HG03558 (cell line): Measurements from ENCODE around the gene UPK3BL1.
"Not testable (repeated sequence)": the region's sequence is repeated elsewhere in the genome, so short reads cannot be mapped to it uniquely, and the experiment has no call there.

Experiments
- ATAC-seq: cut with Tn5 transposase; IDR thresholded peaks from one replicate; pipeline ENCODE4 v1.9.1; 2021; ENCODE audit warnings: moderate number of reproducible peaks; ENCODE audit not compliant: unreplicated experiment; ENCODE audit errors: extremely low read depth

Gene UPK3BL1

GRCh38 chr7:102630622-102631021 lies 12.0 kb downstream of the UPK3BL1 start:
- not testable (repeated sequence) for ATAC-seq

- ATAC-seq, result not testable (repeated sequence)
Measured at GRCh38 chr7:102627271-102627904, 15.2 kb downstream of the UPK3BL1 start.

- ATAC-seq, result not testable (repeated sequence)
Measured at GRCh38 chr7:102618122-102618521, 24.5 kb downstream of the UPK3BL1 start.

GRCh38 chr7:102616507-102617125 lies 26.0 kb downstream of the UPK3BL1 start, which contains the start of gene RASA4:
RASA4 (minus strand) TSS chr7:102616756; CDS start chr7:102616689, 67 bp downstream.
- peak; percentile 28 for ATAC-seq

- ATAC-seq, result not testable (repeated sequence)
Measured at GRCh38 chr7:102615930-102616329, 26.7 kb downstream of the UPK3BL1 start.

- ATAC-seq, result not testable (repeated sequence)
Measured at GRCh38 chr7:102614873-102615272, 27.7 kb downstream of the UPK3BL1 start.

GRCh38 chr7:102614346-102614697 lies 28.3 kb downstream of the UPK3BL1 start:
- ATAC-seq, result peak; percentile 16

GRCh38 chr7:102613575-102614345 lies 28.8 kb downstream of the UPK3BL1 start:
- peak; percentile 38 for ATAC-seq

GRCh38 chr7:102611675-102612325 lies 30.8 kb downstream of the UPK3BL1 start:
- not testable (repeated sequence) for ATAC-seq

- ATAC-seq, result not testable (repeated sequence)
Measured at GRCh38 chr7:102611013-102611674, 31.4 kb downstream of the UPK3BL1 start.

GRCh38 chr7:102610441-102610840 lies 32.1 kb downstream of the UPK3BL1 start:
- ATAC-seq, result not testable (repeated sequence)

GRCh38 chr7:102609734-102610133 lies 32.9 kb downstream of the UPK3BL1 start:
- not testable (repeated sequence) for ATAC-seq

GRCh38 chr7:102606848-102607247 lies 35.7 kb downstream of the UPK3BL1 start:
- not testable (repeated sequence) for ATAC-seq

- not testable (repeated sequence) for ATAC-seq
Measured at GRCh38 chr7:102604431-102605145, 38.0 kb downstream of the UPK3BL1 start.

- not testable (repeated sequence) for ATAC-seq
Measured at GRCh38 chr7:102602317-102602716, 40.3 kb downstream of the UPK3BL1 start.

- not testable (repeated sequence) for ATAC-seq
Measured at GRCh38 chr7:102599699-102600098, 42.9 kb downstream of the UPK3BL1 start.

- not testable (repeated sequence) for ATAC-seq
Measured at GRCh38 chr7:102596036-102596435, 46.6 kb downstream of the UPK3BL1 start.

- peak; percentile 46 for ATAC-seq
Measured at GRCh38 chr7:102593637-102594334, 48.8 kb downstream of the UPK3BL1 start.
